HG03064 (cell line): Measurements from ENCODE around the gene LGI2.

Source experiments
- ATAC-seq: cut with Tn5 transposase; IDR thresholded peaks from one replicate; pipeline ENCODE4 v1.9.1; 2021; ENCODE audit warnings: low read depth; ENCODE audit not compliant: unreplicated experiment

Gene LGI2

DNA sequence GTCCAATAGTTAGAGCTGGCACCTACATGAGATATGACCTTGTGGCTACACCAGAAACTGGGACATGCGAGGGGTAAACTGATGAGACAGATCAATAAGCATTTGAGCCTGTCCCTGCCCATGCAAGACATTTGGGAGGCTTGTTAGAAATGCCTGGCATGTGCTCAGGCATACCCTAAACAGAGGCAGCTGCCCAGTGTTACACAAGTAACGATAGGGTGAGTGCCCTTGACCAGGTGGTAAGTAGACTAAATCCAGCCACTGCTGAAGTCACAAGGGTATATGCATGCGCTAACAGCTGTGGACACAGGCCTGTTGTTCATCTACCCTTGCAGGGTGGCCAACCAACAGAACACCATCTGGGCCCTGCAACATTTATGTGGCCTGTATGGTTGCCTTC, 61.8 kb downstream of the LGI2 start:
- ATAC-seq: no peak

DNA sequence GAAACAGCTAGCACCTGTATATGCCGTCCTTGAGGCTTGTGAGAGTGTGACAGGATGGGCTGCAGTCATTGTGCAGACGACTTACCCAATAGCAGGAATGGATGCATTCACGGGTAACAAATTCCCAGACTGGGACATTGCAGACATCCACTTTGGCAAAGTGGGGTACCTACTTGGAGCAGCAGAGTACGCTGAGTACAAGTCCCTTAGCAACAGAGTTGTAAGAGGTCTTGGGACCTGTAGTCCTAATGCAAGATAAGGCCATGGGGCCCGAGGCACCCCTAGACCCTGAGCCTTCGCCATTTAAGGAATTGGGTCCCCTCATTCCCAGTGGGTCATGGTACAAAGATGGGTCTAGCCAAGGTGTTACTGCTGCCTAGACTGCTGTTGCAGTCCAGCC, 62.5 kb downstream of the LGI2 start:
- ATAC-seq: no peak

- no peak for ATAC-seq
These were observed 63.4 kb downstream of the LGI2 start for GRCh38 chr4:24967346-24967745.

DNA sequence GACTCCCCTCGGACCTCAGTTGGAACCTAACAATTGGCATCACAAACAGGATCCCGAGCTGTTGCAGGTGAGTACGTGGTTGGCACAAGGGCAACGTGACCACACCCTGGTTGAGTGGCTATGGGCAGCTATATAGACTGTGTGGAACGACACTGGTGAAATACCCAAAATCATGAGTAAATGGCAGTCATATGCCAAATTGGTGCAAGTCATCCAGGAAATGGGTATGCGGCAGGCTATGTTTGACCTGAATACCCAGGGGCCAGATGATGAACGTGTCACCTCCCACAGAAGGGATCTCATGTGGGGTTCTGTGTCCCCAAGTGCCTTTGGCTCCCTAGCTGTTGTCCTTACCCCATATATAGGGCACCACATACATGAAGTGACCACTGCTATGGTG, 64.7 kb downstream of the LGI2 start:
- ATAC-seq: no peak

- ATAC-seq: no peak
These were observed 65.1 kb downstream of the LGI2 start for GRCh38 chr4:24965627-24966026.

DNA sequence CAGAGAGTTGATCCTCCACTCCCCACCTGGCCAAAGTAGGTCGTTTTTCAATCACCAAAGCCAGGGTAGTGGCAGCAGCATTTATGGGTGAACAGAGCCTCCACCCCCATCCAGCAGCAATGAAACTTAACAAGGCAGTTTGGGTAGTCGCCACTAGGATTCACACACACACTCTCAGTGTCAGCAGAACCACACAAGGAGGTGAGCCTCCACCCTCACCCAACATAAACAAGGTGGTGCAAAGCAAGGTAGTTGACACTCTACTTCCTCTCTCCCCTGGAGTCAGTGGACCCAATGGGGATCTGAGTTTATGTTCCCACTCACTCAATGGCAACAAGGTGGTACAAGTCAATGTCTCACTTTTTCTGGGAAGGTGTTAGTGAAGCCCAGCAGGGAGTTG, 67.5 kb downstream of the LGI2 start:
- no peak for ATAC-seq

GRCh38 chr4:24957886-24958285, 72.9 kb downstream of the LGI2 start:
- ATAC-seq: no peak

GRCh38 chr4:24956763-24957162, 74.0 kb downstream of the LGI2 start:
- no peak for ATAC-seq

- ATAC-seq: no peak
These were observed 74.7 kb downstream of the LGI2 start for GRCh38 chr4:24956091-24956490.

DNA sequence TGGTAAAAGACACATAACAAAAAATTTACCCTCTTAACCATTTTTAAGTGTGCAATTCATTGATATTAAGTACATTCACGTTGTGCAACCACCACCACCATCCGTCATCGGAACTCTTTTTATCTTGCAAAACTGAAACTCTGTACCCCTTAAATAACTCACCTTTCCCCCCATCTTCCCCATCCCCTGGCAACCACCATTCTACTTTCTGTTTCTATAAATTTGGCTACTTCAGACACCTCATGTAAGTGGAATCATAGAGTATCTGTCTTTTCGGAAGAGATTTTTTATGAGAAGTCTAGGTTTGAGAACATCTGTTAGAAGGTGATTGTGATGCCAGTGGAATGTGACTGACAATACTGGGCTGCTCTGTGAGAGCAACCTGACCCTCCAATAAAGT, 78.1 kb downstream of the LGI2 start:
- ATAC-seq: no peak

DNA sequence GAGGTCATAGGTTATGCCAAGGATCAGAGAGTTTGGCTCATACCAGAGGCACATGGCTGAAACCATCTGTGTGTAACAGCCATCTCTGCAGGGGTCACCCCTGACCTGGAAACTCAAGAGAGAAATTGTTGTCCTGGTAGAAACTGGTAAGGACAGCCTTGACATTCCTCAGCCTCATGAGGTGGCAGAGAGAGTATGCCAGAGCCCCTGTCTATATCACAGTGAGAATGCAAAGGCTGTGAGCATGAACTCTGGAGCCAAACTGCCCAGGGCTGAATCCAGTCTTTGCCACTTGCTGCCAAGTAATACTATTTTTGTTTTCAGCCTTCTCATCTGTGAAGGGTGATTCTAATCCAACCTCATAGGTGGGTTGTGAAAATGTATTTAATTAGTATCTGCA, 80.8 kb downstream of the LGI2 start:
- no peak for ATAC-seq
